Measurements from ENCODE around the gene SERGEF.

The SERGEF gene

GRCh38 chr11:18012906-18013781, at the start of gene SERGEF:
TSS of gene SERGEF (minus strand) at chr11:18013047. CDS start at chr11:18013010, 37 bp downstream.
- in situ Hi-C loops (cut with HindIII; ENCODE audit: low sequenced_read_pairs): no loop called here

DNA sequence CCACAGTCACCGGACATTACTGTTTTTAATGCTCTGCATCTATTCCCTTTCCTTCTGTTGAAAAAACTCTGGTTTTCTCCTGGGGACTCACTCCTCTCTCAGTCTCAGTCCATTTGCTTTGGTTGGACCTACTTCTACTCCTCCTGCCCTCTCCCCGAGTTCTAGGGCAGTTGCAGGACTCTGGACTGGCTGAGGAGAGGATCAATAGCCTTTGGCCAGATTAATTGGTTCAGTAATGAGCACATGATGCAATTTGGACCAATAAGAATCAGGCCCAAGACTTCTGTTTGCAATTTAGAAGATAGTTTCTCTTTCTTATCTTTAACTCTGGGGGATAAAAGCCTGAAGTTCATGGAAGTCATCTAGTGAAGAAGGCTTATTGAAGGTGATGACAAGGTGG, 48.5 kb upstream of the SERGEF start:
- in situ Hi-C loops (cut with HindIII; ENCODE audit: low sequenced_read_pairs): loop anchor here (5.0 kb wide), 1 partner anchor 51 kb away; no protein-coding TSS in a partner anchor

DNA sequence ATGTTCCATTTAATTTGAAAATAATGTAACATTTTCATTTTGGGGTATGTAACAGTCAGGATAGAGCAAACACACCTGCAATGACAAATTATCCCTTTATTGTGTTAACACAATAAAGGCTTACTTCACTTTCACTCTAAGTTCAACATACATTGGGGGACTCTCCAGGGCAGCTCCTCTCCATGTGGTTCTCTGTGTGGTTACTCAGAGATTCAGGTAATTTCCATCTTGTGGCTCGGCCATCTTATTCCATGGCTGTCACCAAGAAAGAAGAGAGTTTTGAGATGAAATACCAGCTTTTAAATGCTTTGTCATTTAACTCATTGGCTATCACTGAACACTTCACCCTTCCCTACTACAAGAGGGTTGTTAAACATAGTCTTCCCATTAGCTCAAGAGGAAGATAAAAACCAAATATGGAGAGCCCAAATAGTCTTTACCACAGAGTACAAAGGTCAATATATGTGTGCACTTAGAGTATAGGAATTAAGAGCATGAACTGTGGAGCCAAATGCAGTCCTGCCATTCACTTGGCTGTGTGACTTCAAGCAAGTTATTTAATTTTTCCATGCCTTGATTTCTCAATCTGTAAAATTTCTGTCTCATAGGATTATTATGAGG, 43.8 kb upstream of the SERGEF start:
- in situ Hi-C loops (cut with HindIII; ENCODE audit: low sequenced_read_pairs): no loop called here

DNA sequence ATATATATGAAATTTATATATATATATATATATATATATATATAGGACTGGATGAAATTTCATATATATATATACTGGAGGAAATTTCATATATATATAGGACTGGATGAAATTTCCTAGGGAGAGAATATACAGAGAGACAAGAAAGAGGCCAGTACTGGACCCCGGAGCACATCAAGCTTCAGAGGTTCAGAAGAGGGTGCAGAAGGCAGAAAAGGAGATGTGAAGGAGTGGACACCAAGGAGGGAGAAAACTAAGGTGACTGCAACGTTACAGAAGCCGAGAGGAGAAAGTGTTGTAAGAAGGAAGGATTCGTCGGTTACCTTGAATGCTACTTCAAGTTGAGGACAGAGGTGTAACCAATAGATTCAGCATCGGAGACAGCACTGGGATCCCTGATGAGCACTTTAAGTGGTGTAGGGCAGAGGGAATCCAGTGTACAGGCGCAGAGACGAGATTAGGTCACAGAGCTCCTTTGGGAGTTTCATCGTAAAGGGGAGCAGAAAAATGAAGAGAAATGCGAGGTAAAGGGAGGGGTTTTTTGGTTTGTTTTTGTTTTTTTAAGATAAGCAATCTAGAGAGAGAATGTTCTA, 41.8 kb upstream of the SERGEF start:
- in situ Hi-C loops (cut with HindIII; ENCODE audit: low sequenced_read_pairs): no loop called here

- in situ Hi-C loops (cut with HindIII; ENCODE audit: low sequenced_read_pairs): no loop called here
These were observed 38.0 kb upstream of the SERGEF start for GRCh38 chr11:18050848-18051247.

GRCh38 chr11:18046116-18046777, 33.4 kb upstream of the SERGEF start, which contains the start of gene TPH1:
TSS of gene TPH1 (minus strand) at chr11:18046269. CDS start at chr11:18040762, 5,507 bp downstream.
- in situ Hi-C loops (cut with HindIII; ENCODE audit: low sequenced_read_pairs): no loop called here

DNA sequence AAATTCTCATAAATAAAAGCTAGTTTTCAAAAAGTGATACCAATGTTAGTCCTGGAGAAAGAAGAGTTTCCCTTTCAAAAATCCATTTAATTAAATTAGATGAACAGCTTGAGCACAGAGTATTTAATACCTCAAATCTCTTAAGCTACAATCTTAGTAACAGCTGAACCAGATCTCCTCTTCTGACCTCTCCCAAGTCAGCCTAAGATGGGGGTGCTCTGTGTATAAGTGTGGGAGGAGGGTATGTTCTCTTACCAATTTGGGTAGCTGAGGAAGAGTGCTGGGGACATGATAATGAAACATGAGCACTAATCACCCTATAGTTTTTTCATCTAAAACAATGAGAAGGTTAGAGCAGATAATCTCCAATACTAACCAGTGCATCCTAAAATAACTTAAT, 23.6 kb upstream of the SERGEF start:
- in situ Hi-C loops (cut with HindIII; ENCODE audit: low sequenced_read_pairs): no loop called here

DNA sequence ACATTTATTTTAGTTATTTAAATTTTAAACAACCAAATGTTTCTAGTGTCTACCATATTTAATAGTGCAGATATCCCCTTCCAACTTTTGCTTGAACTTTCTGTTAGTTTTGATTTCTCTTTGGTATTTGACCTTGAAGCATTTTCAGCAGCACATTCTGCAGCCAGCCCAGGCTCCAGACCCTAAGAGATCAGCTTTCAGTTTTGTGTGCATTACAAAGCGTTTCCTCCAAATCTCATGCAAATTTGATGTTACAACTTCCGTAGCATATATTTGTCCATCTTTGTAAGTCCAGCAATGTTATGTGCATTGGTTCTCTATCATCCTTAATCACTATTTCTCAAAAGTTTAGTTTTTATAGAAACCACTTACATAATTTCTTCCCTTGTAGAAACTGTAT, 14.6 kb upstream of the SERGEF start:
- in situ Hi-C loops (cut with HindIII; ENCODE audit: low sequenced_read_pairs): no loop called here

GRCh38 chr11:18022419-18022818, 9.6 kb upstream of the SERGEF start:
- in situ Hi-C loops (cut with HindIII; ENCODE audit: low sequenced_read_pairs): no loop called here

DNA sequence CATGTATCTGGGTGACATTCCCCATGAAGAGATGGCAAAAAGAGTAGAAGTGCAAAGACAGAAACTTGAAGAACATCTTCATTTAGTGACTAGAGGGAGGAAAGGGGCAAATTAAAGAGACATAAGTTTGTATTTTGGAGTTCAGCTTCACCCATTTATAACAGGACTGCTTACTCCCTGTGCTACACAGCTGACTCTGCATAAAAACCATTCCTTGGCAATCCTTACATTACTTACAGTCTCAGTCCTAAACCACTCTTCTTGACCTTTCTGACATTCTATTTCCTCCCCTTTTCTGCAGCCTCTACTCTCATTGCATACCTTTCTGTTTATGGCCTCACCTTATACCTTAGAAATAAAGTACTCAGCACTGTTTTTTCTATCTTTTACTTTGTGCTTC, 6.8 kb upstream of the SERGEF start:
- in situ Hi-C loops (cut with HindIII; ENCODE audit: low sequenced_read_pairs): no loop called here

GRCh38 chr11:18016789-18017188, 3.9 kb upstream of the SERGEF start:
- in situ Hi-C loops (cut with HindIII; ENCODE audit: low sequenced_read_pairs): no loop called here

DNA sequence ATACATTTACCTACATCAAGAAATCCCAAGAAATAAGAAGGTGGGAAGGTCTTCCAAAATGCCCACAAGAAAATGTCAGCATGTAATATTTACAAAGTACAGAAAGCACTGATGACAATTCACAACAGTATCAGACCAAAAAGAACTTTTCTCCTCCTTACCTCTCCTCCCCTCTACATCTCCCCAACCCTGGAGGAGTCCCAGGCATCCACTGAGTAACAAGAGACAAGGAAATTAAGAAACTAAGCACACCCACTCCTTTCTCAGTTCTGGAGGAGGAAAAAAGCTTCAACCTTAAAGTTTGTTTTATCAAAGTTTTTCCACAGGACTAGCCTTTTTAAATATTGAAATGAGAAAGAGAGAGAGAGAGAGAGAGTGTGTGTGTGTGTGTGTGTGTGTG, 2.0 kb upstream of the SERGEF start:
- in situ Hi-C loops (cut with HindIII; ENCODE audit: low sequenced_read_pairs): no loop called here

DNA sequence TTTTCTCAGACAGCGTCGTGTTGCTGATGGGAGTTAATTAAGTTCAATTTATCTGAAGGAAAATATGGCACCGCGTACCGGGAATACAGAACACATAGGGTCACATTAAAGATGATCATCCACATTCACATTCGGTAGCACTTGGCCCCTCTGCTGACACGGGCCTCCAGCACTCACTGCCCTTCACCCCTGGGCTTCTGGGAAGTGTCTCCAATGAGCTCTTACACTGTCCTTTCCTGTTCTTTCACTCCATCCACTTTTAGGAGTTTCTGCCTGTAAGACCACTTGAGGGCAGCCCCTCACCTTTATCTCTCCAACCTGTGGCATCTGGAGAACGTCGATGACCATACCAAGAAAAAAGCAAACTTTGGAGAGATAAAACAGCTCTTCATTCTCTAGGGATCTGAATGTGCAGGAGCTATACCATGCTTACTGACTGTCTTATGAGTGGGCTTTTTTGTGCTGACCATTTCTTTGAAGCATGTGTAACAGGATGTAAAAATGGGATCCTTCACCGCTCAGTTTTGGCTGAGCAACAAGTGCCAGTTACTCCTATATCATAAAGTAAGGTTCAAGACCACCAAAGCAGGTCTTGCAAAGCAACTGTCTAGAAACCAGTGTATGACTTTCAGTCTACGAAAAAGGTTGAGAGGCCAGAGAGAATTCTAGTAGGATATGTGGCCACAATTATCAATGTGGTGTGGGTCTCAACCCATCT, 1.1 kb upstream of the SERGEF start:
- in situ Hi-C loops (cut with HindIII; ENCODE audit: low sequenced_read_pairs): no loop called here

GRCh38 chr11:18012122-18012905, 533 bp downstream of the SERGEF start:
- in situ Hi-C loops (cut with HindIII; ENCODE audit: low sequenced_read_pairs): no loop called here

DNA sequence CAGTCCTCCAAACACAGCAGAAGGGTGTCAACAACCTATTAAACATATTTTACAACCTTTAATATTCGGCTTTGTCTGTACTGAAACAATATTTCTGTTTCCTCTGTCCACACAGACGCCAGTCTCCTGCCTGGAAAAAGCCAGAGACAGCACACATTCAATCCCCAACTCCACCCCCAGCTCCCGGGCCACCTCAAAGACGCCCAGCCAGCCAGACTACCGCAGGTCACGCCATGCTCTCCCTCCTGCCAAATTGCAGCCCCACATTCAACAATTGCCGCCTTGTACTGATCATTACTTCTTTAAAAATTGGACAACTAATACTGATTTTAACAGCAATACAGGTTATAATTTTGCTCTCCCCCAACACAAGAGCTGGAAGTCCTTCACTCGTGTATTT, 1.2 kb downstream of the SERGEF start:
- in situ Hi-C loops (cut with HindIII; ENCODE audit: low sequenced_read_pairs): no loop called here

DNA sequence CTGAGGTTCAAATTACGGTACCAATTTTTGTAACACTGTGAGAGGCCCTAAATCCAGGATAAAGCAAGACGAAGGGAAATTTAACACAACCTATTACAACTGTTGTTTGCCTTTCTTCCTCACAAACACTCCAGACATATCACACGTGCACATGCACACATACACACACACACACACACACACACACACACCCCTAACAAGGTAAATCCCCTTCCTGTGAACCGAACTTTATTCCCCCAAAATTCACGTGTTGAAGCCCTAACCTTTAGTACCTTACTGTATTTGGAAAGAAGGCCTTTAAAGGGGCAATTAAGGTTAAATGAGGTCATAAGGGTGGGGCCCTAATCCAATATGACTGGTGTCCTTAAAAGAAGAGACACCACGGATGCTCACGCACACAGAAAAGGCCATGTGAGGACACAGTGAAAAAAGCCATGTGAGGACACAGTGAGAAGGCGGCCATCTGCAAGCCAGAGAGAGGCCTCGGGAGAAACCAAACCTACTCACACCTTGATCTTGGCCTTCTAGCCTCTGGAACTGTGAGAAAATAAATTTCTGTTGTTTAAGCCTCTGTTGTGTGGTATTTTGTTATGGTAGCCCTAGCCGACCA, 1.8 kb downstream of the SERGEF start:
- in situ Hi-C loops (cut with HindIII; ENCODE audit: low sequenced_read_pairs): no loop called here

DNA sequence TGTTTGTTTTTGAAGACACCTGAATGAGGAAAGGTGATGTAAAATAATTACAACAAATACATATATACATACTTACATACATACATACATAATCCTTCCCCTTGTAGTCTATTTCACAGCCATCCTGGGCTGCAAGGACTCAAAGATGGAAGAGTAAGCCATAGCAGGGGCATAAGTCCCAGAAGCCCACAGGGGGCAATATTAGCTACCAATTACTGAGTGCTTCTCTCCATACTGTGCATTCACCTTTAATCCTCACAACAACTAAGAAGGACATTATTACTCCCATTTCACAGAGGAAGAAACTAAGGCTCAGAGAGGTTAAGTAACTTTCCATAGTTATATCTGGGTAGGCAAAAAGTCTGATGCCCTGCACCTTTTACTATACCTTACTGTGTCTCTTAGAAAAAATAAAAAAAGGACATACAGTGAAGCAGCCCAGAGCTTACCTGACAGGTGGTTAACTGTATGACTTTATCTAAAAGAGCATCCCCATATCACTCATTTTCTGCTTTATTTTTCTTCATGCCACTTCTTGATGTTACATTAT, 2.7 kb downstream of the SERGEF start:
- in situ Hi-C loops (cut with HindIII; ENCODE audit: low sequenced_read_pairs): no loop called here

- in situ Hi-C loops (cut with HindIII; ENCODE audit: low sequenced_read_pairs): no loop called here
These were observed 7.3 kb downstream of the SERGEF start for GRCh38 chr11:18005376-18006129.

Data from DLD1 (cell line).